Measurements from ENCODE around the gene NPR1. TPM values are rescaled to one million over a fixed set of nuclear protein-coding genes. Genes with fewer than 3 reads are reported as not detected.
A peak's percentile ranks its signal among the peaks of the same experiment; 100 is the strongest.

NPR1 gene
- polyA plus RNA-seq, 4 donors, result 0.22 to 18.1 (median 1.4) TPM

- H3K27me3 ChIP-seq (ENCODE audit: control insufficient read depth in 3 of 3, insufficient read depth in 3 of 3, low read length in 3 of 3), result no peaks in the 10 kb centered on the region
- FAIRE-seq (no peak), DNase-seq (no peak)
- H3K27ac ChIP-seq (ENCODE audit: low read depth in 1 of 3, low read length in 2 of 3), result no peak overlapping the region
- H3K4me3 ChIP-seq (ENCODE audit: low read depth in 1 of 3, low read length in 3 of 3), result no peak overlapping the region
- 78 to 95% (median 87%) methylated on average over 3 of the region's 3 CpGs for whole genome bisulfite sequencing, 3 donors
- peaks cover 0 to 27% (median 0%) of the 10 kb centered on the region in 3 donors for H3K36me3 ChIP-seq (ENCODE audit: control insufficient read depth in 3 of 3, insufficient read depth in 2 of 3, low read depth in 1 of 3, low read length in 3 of 3)
- H3K9me3 ChIP-seq (ENCODE audit: control insufficient read depth in 2 of 2, insufficient read depth in 1 of 2, low read depth in 1 of 2, low read length in 1 of 2), result no peaks in the 10 kb centered on the region
- peaks cover 0 to 10% (median 0%) of the 10 kb centered on the region in 3 donors for H3K4me1 ChIP-seq (ENCODE audit: control insufficient read depth in 3 of 3, insufficient read depth in 2 of 3, low read depth in 1 of 3, low read length in 2 of 3)
Measured at GRCh38 chr1:153734396-153735089, 56.1 kb downstream of the NPR1 start.

GRCh38 chr1:153735090-153735420, 56.6 kb downstream of the NPR1 start:
- no peak overlapping the region for H3K4me3 ChIP-seq (ENCODE audit: low read depth in 1 of 3, low read length in 3 of 3)
- DNase-seq, result no peak
- H3K27me3 ChIP-seq (ENCODE audit: control insufficient read depth in 3 of 3, insufficient read depth in 3 of 3, low read length in 3 of 3), result no peaks in the 10 kb centered on the region
- no peak overlapping the region for H3K27ac ChIP-seq (ENCODE audit: low read depth in 1 of 3, low read length in 2 of 3)
- peaks cover 0 to 29% (median 0%) of the 10 kb centered on the region in 3 donors for H3K36me3 ChIP-seq (ENCODE audit: control insufficient read depth in 3 of 3, insufficient read depth in 2 of 3, low read depth in 1 of 3, low read length in 3 of 3)
- H3K4me1 ChIP-seq (ENCODE audit: control insufficient read depth in 3 of 3, insufficient read depth in 2 of 3, low read depth in 1 of 3, low read length in 2 of 3), result peaks cover 0 to 8% (median 0%) of the 10 kb centered on the region in 3 donors
- FAIRE-seq, result no peak
- H3K9me3 ChIP-seq (ENCODE audit: control insufficient read depth in 2 of 2, insufficient read depth in 1 of 2, low read depth in 1 of 2, low read length in 1 of 2), result no peaks in the 10 kb centered on the region
- WGBS, 3 donors, result 92 to 97% (median 93%) methylated on average over 3 of the region's 3 CpGs

- Histone ChIP-seq H3K27ac (ENCODE audit: low read depth in 1 of 3, low read length in 2 of 3) (no peak overlapping the region), H3K4me3 (ENCODE audit: low read depth in 1 of 3, low read length in 3 of 3) (no peak overlapping the region), H3K9me3 (ENCODE audit: control insufficient read depth in 2 of 2, insufficient read depth in 1 of 2, low read depth in 1 of 2, low read length in 1 of 2) (no peaks in the 10 kb centered on the region), H3K27me3 (ENCODE audit: control insufficient read depth in 3 of 3, insufficient read depth in 3 of 3, low read length in 3 of 3) (no peaks in the 10 kb centered on the region), H3K4me1 (ENCODE audit: control insufficient read depth in 3 of 3, insufficient read depth in 2 of 3, low read depth in 1 of 3, low read length in 2 of 3) (peaks cover 0 to 12% (median 0%) of the 10 kb centered on the region in 3 donors), H3K36me3 (ENCODE audit: control insufficient read depth in 3 of 3, insufficient read depth in 2 of 3, low read depth in 1 of 3, low read length in 3 of 3) (peaks cover 10 to 53% (median 12%) of the 10 kb centered on the region in 3 donors)
- DNase-seq, result no peak
- no peak for FAIRE-seq
- WGBS, 3 donors, result 60 to 76% (median 65%) methylated on average over 2 of the region's 2 CpGs
Measured at GRCh38 chr1:153741986-153742385, 63.5 kb downstream of the NPR1 start.

GRCh38 chr1:153742411-153743142, 64.1 kb downstream of the NPR1 start:
- WGBS, 3 donors, result 55 to 72% (median 65%) methylated on average over 5 of the region's 5 CpGs
- peaks cover 10 to 53% (median 14%) of the 10 kb centered on the region in 3 donors for H3K36me3 ChIP-seq (ENCODE audit: control insufficient read depth in 3 of 3, insufficient read depth in 2 of 3, low read depth in 1 of 3, low read length in 3 of 3)
- peaks cover 0 to 12% (median 0%) of the 10 kb centered on the region in 3 donors for H3K4me1 ChIP-seq (ENCODE audit: control insufficient read depth in 3 of 3, insufficient read depth in 2 of 3, low read depth in 1 of 3, low read length in 2 of 3)
- no peak overlapping the region for H3K27ac ChIP-seq (ENCODE audit: low read depth in 1 of 3, low read length in 2 of 3)
- DNase-seq, result peak in 1 of 2 donors; percentile 51
- no peak overlapping the region for H3K4me3 ChIP-seq (ENCODE audit: low read depth in 1 of 3, low read length in 3 of 3)
- no peaks in the 10 kb centered on the region for H3K27me3 ChIP-seq (ENCODE audit: control insufficient read depth in 3 of 3, insufficient read depth in 3 of 3, low read length in 3 of 3)
- no peaks in the 10 kb centered on the region for H3K9me3 ChIP-seq (ENCODE audit: control insufficient read depth in 2 of 2, insufficient read depth in 1 of 2, low read depth in 1 of 2, low read length in 1 of 2)
- no peak for FAIRE-seq

Other genes starting within 250 kb of the NPR1 start
- not detected for gene S100A7, start 218.0 kb upstream of the NPR1 start, polyA plus RNA-seq
- gene S100A6, start 142.7 kb upstream of the NPR1 start, polyA plus RNA-seq, result 1,000 to 10,000 TPM in 3 of 4 donors, 100 to 1,000 TPM in 1; 313 to 4,929 (median 1,988) TPM
- gene S100A5, start 137.8 kb upstream of the NPR1 start, polyA plus RNA-seq, result under 1 TPM in 1 of 4 donors, not detected in 3; 0.18 TPM
- 100 to 1,000 TPM in 2 of 4 donors, 10 to 100 TPM in 1, 1 to 10 TPM in 1; 7.6 to 230 (median 78.7) TPM for gene S100A4, start 132.9 kb upstream of the NPR1 start, polyA plus RNA-seq
- gene S100A3, start 129.4 kb upstream of the NPR1 start, polyA plus RNA-seq, result 1 to 10 TPM in 2 of 4 donors, under 1 TPM in 1, not detected in 1; 0.06 to 4.3 (median 2.1) TPM
- 1 to 10 TPM in 3 of 4 donors, under 1 TPM in 1; 0.43 to 9.8 (median 4.5) TPM for gene S100A2, start 112.8 kb upstream of the NPR1 start, polyA plus RNA-seq
- 100 to 1,000 TPM; 122 to 389 (median 315) TPM for gene S100A16, start 65.6 kb upstream of the NPR1 start, polyA plus RNA-seq
- gene S100A14, start 62.4 kb upstream of the NPR1 start, polyA plus RNA-seq, result 100 to 1,000 TPM; 356 to 952 (median 630) TPM
- 100 to 1,000 TPM in 2 of 4 donors, 10 to 100 TPM in 2; 50.1 to 132 (median 83.1) TPM for gene S100A13, start 51.2 kb upstream of the NPR1 start, polyA plus RNA-seq
- 10 to 100 TPM in 1 of 4 donors, 1 to 10 TPM in 3; 2.7 to 13.5 (median 3.5) TPM for gene S100A1, start 50.3 kb upstream of the NPR1 start, polyA plus RNA-seq
- gene CHTOP, start 44.6 kb upstream of the NPR1 start, polyA plus RNA-seq, result 10 to 100 TPM; 40.3 to 98.4 (median 49.4) TPM
- gene SNAPIN, start 20.0 kb upstream of the NPR1 start, polyA plus RNA-seq, result 10 to 100 TPM; 23.9 to 29.2 (median 26.5) TPM
- gene ILF2, start 7.7 kb upstream of the NPR1 start, polyA plus RNA-seq, result 100 to 1,000 TPM in 2 of 4 donors, 10 to 100 TPM in 2; 58.1 to 145 (median 109) TPM
- 10 to 100 TPM; 14.9 to 52.6 (median 22.6) TPM for gene INTS3, start 49.4 kb downstream of the NPR1 start, polyA plus RNA-seq
- 10 to 100 TPM in 2 of 4 donors, 1 to 10 TPM in 2; 5.4 to 50.4 (median 16.9) TPM for gene SLC27A3, start 96.7 kb downstream of the NPR1 start, polyA plus RNA-seq
- gene GATAD2B, start 244.3 kb downstream of the NPR1 start, polyA plus RNA-seq, result 10 to 100 TPM in 1 of 4 donors, 1 to 10 TPM in 3; 2.9 to 11.3 (median 4.0) TPM